KG1 (cell line): ENCODE results near the gene C1orf35.

Experiments
- DNase-seq: peaks from one replicate; lab custom pipeline; 2025; lab: John Stamatoyannopoulos, UW

Gene C1orf35

DNA sequence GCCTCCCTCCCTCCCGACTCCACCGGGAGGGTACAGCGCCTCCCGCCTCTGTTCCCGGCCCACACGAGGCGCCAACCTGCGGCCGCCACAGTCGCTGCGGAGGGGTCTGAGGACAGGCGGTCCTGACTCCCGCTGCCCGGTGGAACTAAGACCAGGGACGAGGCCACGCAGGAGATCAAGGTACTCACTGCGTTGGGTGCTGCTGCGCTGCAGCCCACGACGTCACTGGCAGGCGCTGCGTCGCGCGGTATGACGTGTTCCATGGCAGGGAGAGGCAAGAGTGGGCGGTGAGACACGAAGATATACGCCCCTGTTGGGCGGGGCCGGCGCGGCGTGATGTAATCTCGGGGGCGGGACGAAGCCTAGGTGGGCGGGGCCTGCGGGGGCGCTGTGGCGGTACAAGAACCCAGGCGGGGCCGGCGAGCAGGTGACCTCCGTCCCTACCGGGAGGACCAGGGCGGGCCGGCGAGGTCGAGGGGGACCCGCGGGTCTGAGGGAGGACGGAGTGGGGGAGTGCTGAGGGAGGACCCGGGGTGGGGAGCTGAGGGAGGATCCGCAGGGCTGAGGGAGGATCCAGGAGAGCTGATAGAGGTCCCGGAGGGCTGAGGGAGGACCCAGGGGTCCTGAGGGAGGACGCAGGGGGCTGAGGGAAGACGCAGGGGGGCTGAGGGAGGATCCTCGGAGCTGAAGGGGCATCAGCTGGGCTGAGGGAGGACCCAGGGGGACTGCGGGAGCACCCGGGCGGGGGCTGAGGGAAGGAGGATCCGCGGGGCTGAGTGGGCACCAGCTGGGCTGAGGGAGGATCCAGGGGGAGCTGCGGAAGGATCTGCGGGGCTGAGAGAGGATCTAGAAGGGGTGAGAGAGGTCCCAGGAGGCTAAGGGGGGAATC lies 6.2 kb upstream of the C1orf35 start, which contains the start of gene MRPL55:
MRPL55 (minus strand) TSS at position 227 of the 889 bp plus-strand sequence. CDS start 1,039 bp downstream, outside the sequence.
- peak; percentile 95 for DNase-seq

DNA sequence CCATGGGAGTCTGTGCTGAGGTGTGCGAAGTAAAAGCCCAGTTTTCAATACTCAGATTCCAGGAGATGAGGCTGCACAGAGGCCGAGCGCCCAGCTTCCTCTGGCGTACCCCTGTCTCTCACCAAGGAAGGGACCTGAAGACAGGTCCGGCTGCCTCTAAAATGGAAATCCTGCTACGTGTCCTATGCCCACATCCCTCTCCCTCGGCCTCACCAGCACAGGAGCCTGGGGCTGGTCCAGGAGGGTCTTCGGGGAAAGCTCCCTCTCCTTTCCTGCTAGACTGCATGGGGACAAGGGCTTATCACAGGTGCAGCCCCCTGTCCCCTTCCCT lies 5.6 kb upstream of the C1orf35 start:
- no peak for DNase-seq

GRCh38 chr1:228108055-228108690 lies 5.0 kb upstream of the C1orf35 start:
- DNase-seq: no peak

GRCh38 chr1:228107636-228108035 lies 4.5 kb upstream of the C1orf35 start:
- DNase-seq: no peak

DNA sequence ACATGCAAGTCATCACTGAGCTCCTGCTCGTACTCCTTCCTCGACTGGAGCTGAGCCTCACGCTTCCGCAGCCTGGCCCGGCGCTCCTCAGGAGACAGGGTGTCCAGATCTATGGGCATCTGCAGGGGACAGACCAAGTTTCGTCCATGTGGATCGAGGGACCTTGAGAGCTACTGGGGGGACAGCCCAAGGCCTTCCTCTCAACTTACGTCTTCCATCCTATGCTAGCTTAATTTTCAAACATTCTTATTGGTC lies 3.6 kb upstream of the C1orf35 start:
- DNase-seq: no peak

DNA sequence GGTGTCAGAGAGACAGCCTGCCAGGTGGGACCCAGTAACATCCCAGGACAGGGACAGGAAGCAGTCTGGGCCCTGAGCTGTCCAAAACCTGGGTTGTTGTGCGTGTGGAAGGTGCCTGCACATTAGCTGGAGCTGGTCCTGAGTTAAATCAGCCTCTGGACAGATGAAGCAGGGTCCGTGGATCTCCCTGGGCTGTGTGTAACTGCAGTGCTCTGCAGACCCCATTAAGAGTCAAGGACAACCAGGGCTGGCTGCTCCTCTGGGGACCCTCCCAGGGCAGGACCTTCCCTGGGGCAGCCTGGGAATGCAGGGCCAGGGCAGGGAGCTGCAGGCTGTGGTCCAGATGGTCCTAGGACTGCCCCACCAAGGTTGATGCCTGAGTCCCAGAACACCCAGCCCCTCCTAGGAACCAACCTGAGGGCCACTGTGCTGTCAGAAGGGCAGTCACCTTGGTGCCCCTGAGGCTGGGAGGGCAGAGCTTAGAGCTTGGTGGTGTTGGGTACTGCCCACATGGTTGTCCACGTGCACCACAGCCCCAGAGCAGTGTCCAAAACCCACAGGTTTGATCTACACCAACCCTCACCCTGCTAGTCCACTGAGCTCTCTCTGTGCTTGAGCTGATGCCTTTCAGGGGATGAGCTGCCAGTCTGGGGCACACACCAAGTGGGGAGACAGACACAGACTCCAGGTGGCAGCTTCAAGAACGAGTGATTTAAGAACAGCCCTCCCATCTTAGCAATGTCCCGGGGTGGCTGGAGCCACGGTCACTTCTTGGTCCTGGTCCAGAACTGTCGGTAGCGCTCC lies 3.1 kb upstream of the C1orf35 start:
- DNase-seq: no peak

DNA sequence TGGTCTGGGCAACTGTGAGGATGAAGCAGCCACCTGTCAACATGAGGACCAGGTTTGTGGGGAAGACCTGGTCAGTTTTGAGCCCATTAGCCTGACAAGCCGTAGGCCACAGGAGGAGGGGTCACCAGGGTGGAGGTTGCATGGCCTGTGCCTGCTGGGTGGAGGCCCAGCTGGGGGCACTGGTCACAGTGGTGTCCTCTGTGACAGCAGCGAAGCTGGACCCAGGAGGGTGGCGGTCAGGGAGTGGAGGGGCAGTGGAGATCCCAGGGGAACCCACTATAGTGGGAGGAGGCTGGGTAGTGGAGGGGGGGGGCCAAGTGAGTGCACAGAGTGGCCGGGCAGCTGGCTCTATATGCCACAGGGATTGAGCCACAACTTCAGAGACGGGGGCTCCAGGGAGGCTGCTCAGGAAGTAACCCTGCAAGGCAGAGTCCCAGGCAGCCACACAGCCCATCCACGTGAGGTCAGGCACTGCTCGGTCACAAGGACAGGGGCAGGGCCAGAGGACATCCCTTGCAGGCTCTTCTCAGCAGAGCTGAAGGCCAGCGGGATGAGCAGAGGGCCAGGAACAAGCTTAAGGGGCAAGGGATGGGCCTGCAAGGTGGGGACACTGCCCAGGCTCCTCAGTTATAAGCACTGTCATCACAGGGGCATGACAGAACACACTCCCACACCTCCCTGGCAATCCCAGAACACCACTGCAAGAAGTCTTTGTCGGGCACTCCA lies 2.3 kb upstream of the C1orf35 start:
- no peak for DNase-seq

- no peak for DNase-seq
These were observed 1.6 kb upstream of the C1orf35 start for GRCh38 chr1:228104526-228105269.

DNA sequence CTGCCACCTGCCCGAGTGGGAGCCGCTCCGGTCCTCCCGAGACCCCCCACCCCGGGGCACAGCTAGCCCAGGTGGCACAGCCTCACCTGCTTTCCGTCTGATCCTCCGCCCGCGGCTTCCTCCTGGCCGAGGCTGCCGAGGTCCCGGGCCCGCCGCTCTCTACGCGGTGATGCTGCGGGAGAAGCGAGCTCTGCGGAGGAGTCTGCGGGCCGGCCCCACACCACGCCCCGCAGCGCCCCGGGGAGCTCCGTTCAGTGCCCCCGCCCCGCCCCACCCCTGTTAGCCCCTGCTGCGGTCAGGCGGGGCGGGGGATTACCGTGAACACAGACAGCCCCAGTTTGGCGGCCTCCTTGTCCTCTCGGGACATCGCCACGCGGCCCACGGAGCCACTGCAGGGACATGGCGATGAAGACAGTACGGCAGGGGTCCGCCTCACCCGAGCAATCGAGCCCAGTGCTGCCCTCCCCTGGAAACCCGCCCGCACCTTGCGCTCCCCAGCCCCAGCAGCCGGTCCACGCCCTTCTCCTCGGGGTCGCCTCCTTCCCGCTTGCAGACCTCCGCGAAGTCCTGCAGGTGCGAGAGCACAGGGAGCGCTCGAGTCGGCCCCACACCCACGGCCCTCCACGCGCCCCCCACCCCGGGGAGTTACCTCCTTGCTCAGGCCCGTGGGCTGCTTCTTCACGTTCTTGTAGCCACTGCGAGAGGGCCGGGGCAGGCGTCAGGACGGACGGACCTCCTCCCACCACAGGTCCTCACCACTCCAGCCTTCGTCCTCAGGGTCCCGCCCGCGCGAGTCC lies 933 bp downstream of the C1orf35 start:
- no peak for DNase-seq

DNA sequence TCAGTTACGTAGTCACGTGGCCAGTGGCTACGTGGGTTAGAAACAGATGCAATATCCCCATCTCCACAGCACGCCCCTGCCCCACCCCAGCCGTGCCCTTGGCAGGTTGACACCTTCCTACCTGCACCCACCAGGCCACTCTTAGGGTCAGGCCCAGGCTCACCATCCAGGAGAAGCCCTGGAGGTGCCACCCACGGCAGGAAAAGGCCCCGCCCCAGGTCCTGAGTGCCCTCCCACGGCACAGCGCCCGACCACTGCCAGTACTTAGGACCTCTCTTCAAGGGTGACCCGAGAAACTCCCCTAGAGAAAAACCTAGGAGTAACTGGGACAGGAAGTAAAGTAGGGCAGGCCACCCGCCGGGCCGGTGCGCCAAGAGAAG lies 1.5 kb downstream of the C1orf35 start:
- DNase-seq: no peak

DNA sequence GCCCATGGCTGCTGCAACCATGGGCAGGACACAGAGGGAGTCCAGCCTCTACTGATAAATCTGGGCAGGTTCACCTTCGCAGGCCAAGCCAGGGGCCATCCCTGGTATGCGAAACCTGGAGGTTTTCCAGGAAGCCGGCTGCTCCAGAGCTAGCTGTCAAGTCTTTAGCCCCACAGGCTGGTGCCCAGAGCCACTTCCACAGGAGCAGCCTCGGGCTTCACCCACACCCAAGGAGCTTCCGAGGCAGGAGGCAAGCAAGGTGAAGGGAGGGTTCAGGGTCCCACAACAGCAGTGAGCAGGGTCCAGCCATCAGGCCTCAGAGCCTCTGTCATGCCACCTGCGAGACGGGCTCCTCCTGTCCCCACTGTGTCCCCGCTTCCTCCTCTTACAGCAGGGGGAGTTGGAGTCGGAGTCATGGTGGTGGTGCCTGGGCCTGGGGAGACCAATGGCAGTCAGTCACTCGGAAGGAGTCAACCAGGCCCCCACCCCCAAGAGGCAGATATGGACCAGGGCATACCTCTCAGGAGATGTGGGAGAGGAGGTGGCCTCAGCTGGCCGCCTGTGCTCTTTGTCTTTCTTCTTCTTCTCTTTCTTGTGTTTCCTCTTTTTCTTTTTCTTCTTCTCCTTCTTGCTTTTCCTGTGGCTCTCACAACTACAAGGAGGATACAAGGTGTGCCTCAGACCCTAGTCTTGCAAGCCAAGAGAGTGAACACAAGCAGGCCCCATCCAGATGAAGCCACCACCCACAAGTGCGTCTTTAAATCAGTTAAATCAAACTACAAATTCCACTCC lies 2.1 kb downstream of the C1orf35 start:
- no peak for DNase-seq

GRCh38 chr1:228099331-228099732 lies 3.8 kb downstream of the C1orf35 start:
- DNase-seq: no peak

GRCh38 chr1:228098323-228098931 lies 4.7 kb downstream of the C1orf35 start:
- no peak for DNase-seq

- no peak for DNase-seq
These were observed 5.6 kb downstream of the C1orf35 start for GRCh38 chr1:228097333-228098081.

GRCh38 chr1:228096416-228097332 lies 6.5 kb downstream of the C1orf35 start:
- no peak for DNase-seq

- DNase-seq: no peak
These were observed 7.2 kb downstream of the C1orf35 start for GRCh38 chr1:228095938-228096337.

GRCh38 chr1:228095161-228095560 lies 8.0 kb downstream of the C1orf35 start:
- DNase-seq: no peak
